LNCaP clone FGC (cell line): Measurements from ENCODE around the gene CCDC88C.

ENCODE experiments used
- DNase-seq: peaks from one replicate; pipeline ENCODE4 v3.0.0-alpha.2; 2011; ENCODE audit warnings: low read depth
- H3K4me3 ChIP-seq: 2 replicates; pipeline ENCODE4 v1.5.1; 2011; ENCODE audit warnings: mild to moderate bottlenecking, low read depth, low read length, control low read depth
- TF ChIP-seq, protein P1 (sequence below): IDR thresholded peaks from 2 replicates; pipeline ENCODE4 v1.5.1; 2012; ENCODE audit warnings: mild to moderate bottlenecking; ENCODE audit not compliant: control insufficient read depth, insufficient read depth; ENCODE audit errors: extremely low read depth

Gene CCDC88C

DNA sequence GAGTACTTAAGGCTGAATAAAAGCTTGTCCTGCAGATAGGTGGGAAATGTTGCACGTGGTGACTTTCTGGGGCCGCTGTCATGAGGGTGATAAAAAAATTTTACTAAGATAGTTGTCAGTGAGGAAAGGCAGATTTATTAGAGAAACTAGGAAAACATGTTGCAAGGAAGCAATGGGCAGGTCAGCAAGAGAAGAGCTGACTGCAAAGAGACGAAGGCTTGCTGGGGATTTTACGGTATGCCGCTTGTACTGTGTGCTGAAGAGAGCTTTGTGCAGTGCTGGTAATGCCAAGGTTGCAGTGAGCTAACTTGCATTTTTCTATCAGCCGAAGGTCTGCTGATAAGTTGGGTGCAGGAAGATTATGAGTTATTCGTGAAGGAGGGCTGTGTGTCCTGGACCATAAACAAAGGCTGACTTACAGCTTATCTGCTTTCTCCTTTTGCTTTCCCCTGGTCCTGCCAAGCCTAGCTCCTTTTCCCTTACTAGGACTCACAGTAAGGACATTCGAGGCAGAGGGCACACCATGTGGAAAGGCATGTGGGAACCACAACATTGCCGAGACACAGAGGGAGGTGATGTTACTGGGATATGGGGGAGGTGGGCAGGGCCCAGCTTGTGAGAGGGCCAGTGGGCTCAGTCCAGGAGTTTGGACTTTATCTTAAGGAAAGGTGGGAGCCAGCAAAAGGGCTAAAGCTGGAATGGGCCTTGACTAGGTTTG is 7.4 kb upstream of the CCDC88C start:
- TF ChIP-seq, protein P1, sequence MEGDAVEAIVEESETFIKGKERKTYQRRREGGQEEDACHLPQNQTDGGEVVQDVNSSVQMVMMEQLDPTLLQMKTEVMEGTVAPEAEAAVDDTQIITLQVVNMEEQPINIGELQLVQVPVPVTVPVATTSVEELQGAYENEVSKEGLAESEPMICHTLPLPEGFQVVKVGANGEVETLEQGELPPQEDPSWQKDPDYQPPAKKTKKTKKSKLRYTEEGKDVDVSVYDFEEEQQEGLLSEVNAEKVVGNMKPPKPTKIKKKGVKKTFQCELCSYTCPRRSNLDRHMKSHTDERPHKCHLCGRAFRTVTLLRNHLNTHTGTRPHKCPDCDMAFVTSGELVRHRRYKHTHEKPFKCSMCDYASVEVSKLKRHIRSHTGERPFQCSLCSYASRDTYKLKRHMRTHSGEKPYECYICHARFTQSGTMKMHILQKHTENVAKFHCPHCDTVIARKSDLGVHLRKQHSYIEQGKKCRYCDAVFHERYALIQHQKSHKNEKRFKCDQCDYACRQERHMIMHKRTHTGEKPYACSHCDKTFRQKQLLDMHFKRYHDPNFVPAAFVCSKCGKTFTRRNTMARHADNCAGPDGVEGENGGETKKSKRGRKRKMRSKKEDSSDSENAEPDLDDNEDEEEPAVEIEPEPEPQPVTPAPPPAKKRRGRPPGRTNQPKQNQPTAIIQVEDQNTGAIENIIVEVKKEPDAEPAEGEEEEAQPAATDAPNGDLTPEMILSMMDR, result no peak
- no peak overlapping the region for H3K4me3 ChIP-seq
- DNase-seq, result no peak

DNA sequence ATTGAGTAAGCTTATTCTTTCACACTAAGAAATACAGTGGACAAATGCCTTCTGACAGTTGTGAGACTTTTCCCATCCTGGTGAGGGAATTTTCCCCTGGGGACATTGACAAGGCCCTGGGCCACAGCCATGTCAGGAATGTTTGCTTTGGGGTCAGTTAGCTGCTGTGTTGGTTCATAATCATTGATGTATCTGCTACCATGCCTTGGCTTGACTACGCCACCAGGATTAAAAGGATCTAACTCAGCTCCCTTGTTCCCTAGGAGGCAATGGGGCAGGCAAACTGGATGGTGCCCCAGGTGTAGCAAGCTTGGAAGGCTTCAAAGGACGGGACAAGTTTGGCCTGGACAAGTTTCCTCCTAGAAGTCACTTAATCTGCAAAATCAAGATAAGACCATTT is 3.1 kb upstream of the CCDC88C start:
- no peak for DNase-seq
- H3K4me3 ChIP-seq, result no peak overlapping the region
- TF ChIP-seq, protein P1, result no peak

DNA sequence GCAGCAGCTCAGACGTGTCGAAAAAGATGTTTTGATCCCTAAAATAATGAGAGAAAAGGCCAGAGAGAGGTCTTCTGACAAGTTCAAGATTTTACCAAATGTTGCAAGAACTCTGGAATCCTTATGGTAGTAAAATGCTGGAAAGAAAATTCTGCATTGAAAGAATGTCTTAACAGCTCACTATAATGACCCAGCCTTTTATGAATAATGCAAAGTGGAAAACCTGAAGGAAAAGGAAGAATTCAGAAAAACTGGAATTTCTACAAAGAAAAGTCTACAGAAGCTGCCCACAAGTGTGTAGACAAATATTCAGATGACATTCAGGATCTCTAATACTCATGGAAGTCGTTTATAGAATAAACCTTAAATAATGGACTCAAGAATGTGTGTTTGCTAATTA is 1.8 kb upstream of the CCDC88C start:
- H3K4me3 ChIP-seq, result no peak overlapping the region
- DNase-seq, result no peak
- TF ChIP-seq, protein P1, result no peak

DNA sequence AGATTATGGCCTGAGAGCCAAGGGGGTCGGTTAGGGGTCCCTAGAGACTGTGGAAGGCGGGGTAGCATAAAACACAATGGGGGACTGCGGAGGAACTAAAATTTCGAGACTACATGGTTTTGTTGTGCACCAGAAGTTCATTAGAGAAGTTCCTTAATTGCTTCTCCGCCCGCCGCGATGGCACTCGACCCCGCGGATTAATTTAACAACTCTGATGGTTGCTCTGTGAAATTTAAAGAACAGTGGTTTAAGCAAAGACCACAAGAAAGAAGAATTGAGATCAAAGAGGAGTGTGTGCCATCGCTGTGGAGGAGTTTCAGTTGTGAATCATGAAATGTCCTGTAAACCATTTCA is 1.4 kb upstream of the CCDC88C start:
- TF ChIP-seq, protein P1, result no peak
- no peak for DNase-seq
- no peak overlapping the region for H3K4me3 ChIP-seq

DNA sequence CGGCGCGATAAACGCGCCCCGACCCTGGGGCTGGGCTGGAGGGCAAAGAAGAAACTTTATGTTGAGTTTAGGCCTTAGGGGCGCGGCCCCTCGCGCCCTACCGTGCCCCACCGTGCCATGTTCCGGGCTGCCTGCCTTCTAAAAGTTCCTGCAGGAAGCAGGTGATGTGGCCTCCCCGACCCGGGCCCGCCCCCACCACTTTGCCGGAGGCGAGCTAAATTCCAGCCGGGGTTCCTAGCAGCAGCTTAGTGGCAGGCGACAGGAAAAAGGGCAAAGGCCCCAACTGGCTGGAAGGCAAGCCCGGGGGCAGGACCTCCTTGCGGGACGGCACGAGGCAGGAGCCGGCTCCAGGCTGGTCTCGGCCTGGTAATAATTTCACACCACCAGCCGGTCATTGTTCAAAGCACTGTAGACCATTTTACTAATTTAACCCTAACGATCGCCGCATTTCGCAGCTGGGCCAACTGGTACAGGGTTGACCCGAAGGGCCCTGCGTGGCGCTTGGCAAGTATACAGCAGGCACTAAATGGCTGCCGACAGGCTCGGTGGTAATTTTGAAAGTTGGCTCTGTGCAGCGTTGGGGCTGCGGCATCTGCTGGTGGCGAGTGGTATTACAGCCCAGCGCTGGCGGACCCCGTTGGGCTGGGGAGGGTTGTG is 895 bp upstream of the CCDC88C start:
- H3K4me3 ChIP-seq, result peak overlapping the region; percentile 44
- TF ChIP-seq, protein P1, result peak; percentile 98
- no peak for DNase-seq

DNA sequence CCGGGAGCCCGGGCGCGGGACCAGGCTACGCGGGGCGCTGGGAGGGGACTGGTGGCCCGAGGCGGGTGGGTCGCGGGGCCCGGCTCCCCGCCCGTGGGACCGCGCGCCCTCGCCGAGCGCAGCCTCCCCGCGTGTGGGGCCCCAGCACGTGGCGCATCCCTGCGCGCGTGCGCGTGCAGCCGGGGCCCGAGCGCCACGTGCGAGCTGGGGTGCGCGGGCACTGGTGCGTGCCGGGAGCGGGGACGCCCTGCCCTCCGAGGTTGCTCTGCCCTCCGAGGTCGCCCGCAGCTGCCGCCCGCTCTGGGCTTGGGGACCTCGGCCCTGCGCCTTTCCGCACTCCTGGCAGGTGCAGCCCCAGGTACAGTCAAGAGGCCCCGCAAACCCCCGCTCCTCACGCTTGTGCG is 365 bp upstream of the CCDC88C start:
- peak overlapping the region; percentile 44 for H3K4me3 ChIP-seq
- no peak for DNase-seq
- TF ChIP-seq, protein P1, result no peak

DNA sequence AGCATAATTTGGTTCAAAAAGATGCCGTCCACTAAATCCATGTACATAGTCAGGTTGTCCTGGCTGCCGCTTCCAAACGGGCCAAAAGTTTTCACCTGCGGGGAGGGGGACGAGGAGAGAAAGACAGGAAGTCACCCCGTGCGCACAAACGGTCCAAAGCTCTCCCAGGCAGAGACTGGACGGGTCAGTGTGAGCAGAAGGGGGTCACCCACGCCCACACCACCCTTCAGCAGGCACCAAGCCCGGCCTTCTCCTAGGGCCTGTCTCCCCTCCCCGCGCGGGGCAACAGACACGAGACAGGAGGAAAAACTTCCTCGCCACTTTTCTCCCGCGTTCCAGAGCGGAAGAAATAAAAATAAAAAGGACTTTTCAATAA is 888 bp downstream of the CCDC88C start:
- TF ChIP-seq, protein P1, result no peak
- no peak for DNase-seq
- peak overlapping the region; percentile 84 for H3K4me3 ChIP-seq
